ENCODE results near the gene LYPD8.

GRCh38 chr1:248699099-248699498 lies 56.5 kb downstream of the LYPD8 start:
- TF ChIP-seq GATA3 (IDR thresholded peaks at IDR 0.05; ENCODE audit: low read depth, low read length): no peak
- no peak for TF ChIP-seq GATA2 (IDR thresholded peaks at IDR 0.05; ENCODE audit: low read depth, low read length)
